GM23338 (cell line): Measurements from ENCODE around the gene C19orf81.

Experiments
- CTCF ChIP-seq, 2 experiments: fragments of 200-600 bp in 1 of 2; sonication (generic) in 1 of 2; conservative IDR thresholded peaks; 2 replicates each; pipeline versions ENCODE4 v1.5.1 to v1.6.1; 2016 to 2017; ENCODE audit warnings: antibody characterized with exemption in 2 of 2, low read depth in 2 of 2, mild to moderate bottlenecking in 2 of 2, moderate library complexity in 1 of 2
- EZH2 ChIP-seq: fragments of 200-600 bp; sonication (generic); IDR thresholded peaks from one replicate; pipeline ENCODE4 v1.8.0; 2017; ENCODE audit warnings: antibody characterized with exemption, mild to moderate bottlenecking, low read depth; ENCODE audit not compliant: unreplicated experiment
- POLR2AphosphoS5 ChIP-seq: IDR thresholded peaks from 2 replicates; pipeline ENCODE4 v1.6.1; 2016; ENCODE audit warnings: antibody characterized with exemption, low read depth
- REST ChIP-seq: IDR thresholded peaks from one replicate; pipeline ENCODE4 v1.6.1; 2018; ENCODE audit warnings: antibody characterized with exemption; ENCODE audit not compliant: unreplicated experiment

- no peak for TF ChIP-seq CTCF (conservative IDR thresholded peaks at IDR 0.05; ENCODE audit: low read depth in 2 of 2)
- TF ChIP-seq POLR2AphosphoS5: no peak
- no peak for TF ChIP-seq REST
- no peak for TF ChIP-seq EZH2
Observed at GRCh38 chr19:50651174-50651573, 1.9 kb downstream of the C19orf81 start.
